Fibroblast of skin of abdomen (primary cell): ENCODE data around the gene RBM3.

Experiments
- DNase-seq: peaks from one replicate; pipeline ENCODE4 v3.0.0-alpha.2; 2013

Gene RBM3

DNA sequence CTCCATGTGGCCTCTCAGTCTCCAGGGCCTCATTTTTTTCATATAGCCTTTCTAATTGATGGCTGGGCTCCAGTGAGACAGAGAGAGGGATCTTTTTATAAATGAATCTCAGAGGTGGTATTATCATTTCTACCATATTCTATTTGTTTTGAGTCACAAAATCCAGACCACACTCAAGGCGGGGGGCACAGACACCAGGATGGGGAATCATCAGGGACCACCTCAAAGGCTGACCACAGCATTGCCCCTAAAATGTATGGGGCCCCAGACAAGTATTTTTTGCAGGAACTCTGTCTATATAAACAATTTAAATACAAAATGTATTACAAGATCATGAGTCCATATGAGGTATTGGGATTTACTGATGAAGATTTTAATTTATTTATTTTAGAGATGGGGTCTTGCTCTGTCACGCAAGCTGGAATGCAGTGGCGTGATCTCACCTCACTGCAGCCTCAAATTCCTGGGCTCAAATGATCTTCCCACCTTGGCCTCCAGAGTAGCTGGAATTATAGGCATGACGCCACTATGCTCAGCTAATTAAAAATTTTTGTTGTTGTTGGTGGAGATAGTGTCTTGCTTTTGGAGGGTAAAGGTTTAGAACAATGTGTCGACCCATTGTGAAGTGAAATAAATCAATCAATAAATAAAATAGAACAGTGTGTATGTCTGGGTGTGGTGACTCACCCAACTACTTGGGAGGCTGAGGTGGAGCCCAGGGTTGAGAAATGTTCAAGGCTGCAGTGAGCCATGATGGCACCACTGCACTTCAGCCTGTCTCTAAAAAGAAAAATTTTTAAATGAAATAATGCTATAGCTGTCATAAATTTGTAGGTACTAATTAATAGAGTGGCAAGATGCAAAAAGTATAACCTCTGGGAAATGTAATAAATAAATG is 52.4 kb downstream of the RBM3 start:
- DNase-seq: peak; percentile 2
